Nephron (organoid): ENCODE results near the gene NEU3.
A peak's percentile ranks its signal among the peaks of the same experiment; 100 is the strongest.

Experiments
- H3K27ac Mint-ChIP-seq, 3 experiments: 2 replicates each; pipeline ENCODE4 v1.8.0; 2020; ENCODE audit warnings: mixed read lengths in 3 of 3, mild to moderate bottlenecking in 2 of 3, moderate library complexity in 1 of 3
- H3K27me3 Mint-ChIP-seq: 2 replicates; pipeline ENCODE4 v1.8.0; 2021; ENCODE audit warnings: low read depth, mild to moderate bottlenecking, moderate library complexity, mixed read lengths
- H3K36me3 Mint-ChIP-seq: 2 replicates; pipeline ENCODE4 v1.8.0; 2020; ENCODE audit warnings: low read depth, mixed read lengths
- H3K4me1 Mint-ChIP-seq: 2 replicates; pipeline ENCODE4 v1.8.0; 2020; ENCODE audit warnings: mixed read lengths
- H3K4me3 Mint-ChIP-seq, 3 experiments: 2 replicates each; pipeline ENCODE4 v1.8.0; 2020; ENCODE audit warnings: mild to moderate bottlenecking in 3 of 3, mixed read lengths in 3 of 3, moderate library complexity in 2 of 3
- H3K9me3 Mint-ChIP-seq: 2 replicates; pipeline ENCODE4 v1.8.0; 2020; ENCODE audit warnings: mixed read lengths
- CTCF ChIP-seq, 3 experiments: fragments of 200-600 bp; sonication (generic); IDR thresholded peaks; one replicate each; pipeline ENCODE4 v1.5.0; 2021; ENCODE audit warnings: antibody characterized with exemption in 3 of 3; ENCODE audit not compliant: unreplicated experiment in 3 of 3

The NEU3 gene

GRCh38 chr11:74949753-74950137 lies 39.0 kb upstream of the NEU3 start:
- Mint-ChIP-seq H3K4me1 (peaks cover 21% of the 10 kb centered on the region), H3K27me3 (no peaks in the 10 kb centered on the region), H3K36me3 (peaks cover 27% of the 10 kb centered on the region), H3K4me3 (peak overlapping the region; percentile 94 to 96 (median 95)), H3K27ac (peak overlapping the region; percentile 74 to 93 (median 91)), H3K9me3 (no peaks in the 10 kb centered on the region)
- TF ChIP-seq CTCF (IDR thresholded peaks at IDR 0.05; ENCODE audit: unreplicated experiment in 3 of 3), result no peak

- peaks cover 32% of the 10 kb centered on the region for H3K36me3 Mint-ChIP-seq
- peak overlapping the region; percentile 94 to 96 (median 95) for H3K4me3 Mint-ChIP-seq
- TF ChIP-seq CTCF (IDR thresholded peaks at IDR 0.05; ENCODE audit: unreplicated experiment in 3 of 3), result no peak
- no peaks in the 10 kb centered on the region for H3K9me3 Mint-ChIP-seq
- peak overlapping the region; percentile 74 to 93 (median 91) for H3K27ac Mint-ChIP-seq
- peaks cover 21% of the 10 kb centered on the region for H3K4me1 Mint-ChIP-seq
- no peaks in the 10 kb centered on the region for H3K27me3 Mint-ChIP-seq
These were observed 38.3 kb upstream of the NEU3 start for GRCh38 chr11:74950374-74950969.

- peak overlapping the region in 2 of 3 experiments; percentile 74 to 91 for H3K27ac Mint-ChIP-seq
- H3K27me3 Mint-ChIP-seq, result no peaks in the 10 kb centered on the region
- H3K4me3 Mint-ChIP-seq, result peak overlapping the region; percentile 94 to 96 (median 95)
- no peak for TF ChIP-seq CTCF (IDR thresholded peaks at IDR 0.05; ENCODE audit: unreplicated experiment in 3 of 3)
- H3K36me3 Mint-ChIP-seq, result peaks cover 36% of the 10 kb centered on the region
- H3K9me3 Mint-ChIP-seq, result no peaks in the 10 kb centered on the region
- H3K4me1 Mint-ChIP-seq, result peaks cover 25% of the 10 kb centered on the region
These were observed 37.5 kb upstream of the NEU3 start for GRCh38 chr11:74951226-74951625.

GRCh38 chr11:74952752-74953151 lies 36.0 kb upstream of the NEU3 start:
- Mint-ChIP-seq H3K9me3 (no peaks in the 10 kb centered on the region), H3K4me3 (peak overlapping the region in 1 of 3 experiments; percentile 18), H3K27ac (no peak overlapping the region), H3K4me1 (peaks cover 31% of the 10 kb centered on the region), H3K36me3 (peaks cover 43% of the 10 kb centered on the region), H3K27me3 (no peaks in the 10 kb centered on the region)
- TF ChIP-seq CTCF (IDR thresholded peaks at IDR 0.05; ENCODE audit: unreplicated experiment in 3 of 3), result no peak

GRCh38 chr11:74953451-74953850 lies 35.3 kb upstream of the NEU3 start:
- no peak overlapping the region for H3K27ac Mint-ChIP-seq
- no peaks in the 10 kb centered on the region for H3K9me3 Mint-ChIP-seq
- H3K36me3 Mint-ChIP-seq, result peaks cover 43% of the 10 kb centered on the region
- no peaks in the 10 kb centered on the region for H3K27me3 Mint-ChIP-seq
- peaks cover 33% of the 10 kb centered on the region for H3K4me1 Mint-ChIP-seq
- H3K4me3 Mint-ChIP-seq, result no peak overlapping the region
- TF ChIP-seq CTCF (IDR thresholded peaks at IDR 0.05; ENCODE audit: unreplicated experiment in 3 of 3), result no peak

- no peaks in the 10 kb centered on the region for H3K9me3 Mint-ChIP-seq
- H3K36me3 Mint-ChIP-seq, result peaks cover 47% of the 10 kb centered on the region
- no peaks in the 10 kb centered on the region for H3K27me3 Mint-ChIP-seq
- no peak overlapping the region for H3K27ac Mint-ChIP-seq
- H3K4me1 Mint-ChIP-seq, result peaks cover 35% of the 10 kb centered on the region
- no peak for TF ChIP-seq CTCF (IDR thresholded peaks at IDR 0.05; ENCODE audit: unreplicated experiment in 3 of 3)
- H3K4me3 Mint-ChIP-seq, result no peak overlapping the region
These were observed 34.5 kb upstream of the NEU3 start for GRCh38 chr11:74954199-74954598.
